H9 (cell line): ENCODE results near the gene PLXNA2. TPM values are rescaled to one million over a fixed set of nuclear protein-coding genes. Genes with fewer than 3 reads are reported as not detected.

Source experiments
- DNase-seq: peaks from one replicate; pipeline ENCODE4 v3.0.0-alpha.2; 2017
- H2AFZ ChIP-seq: one replicate; pipeline ENCODE4 v1.6.1; 2013; ENCODE audit warnings: mild to moderate bottlenecking, low read length, control low read depth, moderate library complexity
- H2AK5ac ChIP-seq: 2 replicates; pipeline ENCODE4 v1.6.1; 2013; ENCODE audit warnings: low read length, control low read depth, mixed read lengths; ENCODE audit not compliant: insufficient read length
- H2BK120ac ChIP-seq: one replicate; pipeline ENCODE4 v1.6.1; 2013; ENCODE audit warnings: low read depth, mild to moderate bottlenecking, low read length, control low read depth, inconsistent platforms; ENCODE audit not compliant: poor library complexity, severe bottlenecking
- H2BK12ac ChIP-seq: 2 replicates; pipeline ENCODE4 v1.6.1; 2013; ENCODE audit warnings: low read length, control low read depth, mixed read lengths, low read depth; ENCODE audit not compliant: insufficient read length
- H2BK15ac ChIP-seq: 2 replicates; pipeline ENCODE4 v1.6.1; 2013; ENCODE audit warnings: low read depth, low read length, control low read depth
- H2BK20ac ChIP-seq: one replicate; pipeline ENCODE4 v1.6.1; 2013; ENCODE audit warnings: low read depth, mild to moderate bottlenecking, low read length, control low read depth, inconsistent platforms; ENCODE audit not compliant: poor library complexity, severe bottlenecking
- H2BK5ac ChIP-seq: 2 replicates; pipeline ENCODE4 v1.6.1; 2013; ENCODE audit warnings: low read length, control low read depth, mixed read lengths; ENCODE audit not compliant: insufficient read length
- H3K14ac ChIP-seq: 2 replicates; pipeline ENCODE4 v1.6.1; 2013; ENCODE audit warnings: low read length, control low read depth; ENCODE audit not compliant: insufficient read depth
- H3K18ac ChIP-seq: 2 replicates; pipeline ENCODE4 v1.6.1; 2013; ENCODE audit warnings: low read depth, mild to moderate bottlenecking, mixed read lengths, low read length, control low read depth; ENCODE audit not compliant: insufficient read length
- H3K23ac ChIP-seq: 2 replicates; pipeline ENCODE4 v1.6.1; 2013; ENCODE audit warnings: low read length, control low read depth, mixed read lengths, low read depth; ENCODE audit not compliant: insufficient read length
- H3K23me2 ChIP-seq: 2 replicates; pipeline ENCODE4 v1.6.1; 2013; ENCODE audit warnings: low read depth, mild to moderate bottlenecking, mixed read lengths, low read length, control low read depth; ENCODE audit not compliant: insufficient read length, poor library complexity, severe bottlenecking
- H3K27ac ChIP-seq: 2 replicates; pipeline ENCODE4 v1.5.1; 2013; ENCODE audit warnings: low read length, control low read depth, mixed read lengths, low read depth; ENCODE audit not compliant: insufficient read length
- H3K27me3 ChIP-seq: 2 replicates; pipeline ENCODE4 v1.6.1; 2013; ENCODE audit warnings: low read length, control low read depth, inconsistent platforms; ENCODE audit not compliant: insufficient read depth
- H3K4ac ChIP-seq: 2 replicates; pipeline ENCODE4 v1.6.1; 2013; ENCODE audit warnings: low read depth, mild to moderate bottlenecking, control low read depth, inconsistent platforms, low read length, moderate library complexity
- H3K4me1 ChIP-seq: 2 replicates; pipeline ENCODE4 v1.6.1; 2013; ENCODE audit warnings: low read length, control low read depth, inconsistent platforms; ENCODE audit not compliant: insufficient read depth
- H3K4me2 ChIP-seq: 2 replicates; pipeline ENCODE4 v1.6.1; 2013; ENCODE audit warnings: low read length, control low read depth, mixed read lengths; ENCODE audit not compliant: insufficient read length, insufficient read depth
- H3K56ac ChIP-seq: 2 replicates; pipeline ENCODE4 v1.6.1; 2013; ENCODE audit warnings: low read depth, mild to moderate bottlenecking, mixed read lengths, low read length, control low read depth; ENCODE audit not compliant: insufficient read length
- H3K79me1 ChIP-seq: 2 replicates; pipeline ENCODE4 v1.6.1; 2013; ENCODE audit warnings: low read depth, mild to moderate bottlenecking, moderate library complexity, low read length, control low read depth, inconsistent platforms; ENCODE audit not compliant: insufficient read depth, poor library complexity, severe bottlenecking
- H3K79me2 ChIP-seq: 2 replicates; pipeline ENCODE4 v1.6.1; 2013; ENCODE audit warnings: low read length, control low read depth, inconsistent platforms; ENCODE audit not compliant: insufficient read depth
- H3K9ac ChIP-seq: 2 replicates; pipeline ENCODE4 v1.6.1; 2013; ENCODE audit warnings: low read length, control low read depth, mixed read lengths; ENCODE audit not compliant: insufficient read length; ENCODE audit errors: extremely low read depth
- H3K9me3 ChIP-seq: one replicate; pipeline ENCODE4 v1.6.1; 2013; ENCODE audit warnings: low read depth, low read length, inconsistent platforms; ENCODE audit not compliant: control insufficient read depth
- H3T11ph ChIP-seq: one replicate; pipeline ENCODE4 v1.6.1; 2013; ENCODE audit warnings: mild to moderate bottlenecking, low read length, control low read depth, inconsistent platforms
- H4K20me1 ChIP-seq: one replicate; pipeline ENCODE4 v1.6.1; 2013; ENCODE audit not compliant: control insufficient read depth, insufficient read length, insufficient read depth
- H4K5ac ChIP-seq: 2 replicates; pipeline ENCODE4 v1.6.1; 2013; ENCODE audit warnings: low read depth, mild to moderate bottlenecking, mixed read lengths, low read length, control low read depth; ENCODE audit not compliant: insufficient read length
- H4K8ac ChIP-seq: replicated peaks from 2 replicates; pipeline ENCODE4 v1.6.1; 2013; ENCODE audit warnings: low read length, control low read depth, mixed read lengths, low read depth; ENCODE audit not compliant: insufficient read length
- H4K91ac ChIP-seq: 2 replicates; pipeline ENCODE4 v1.6.1; 2013; ENCODE audit warnings: low read depth, mild to moderate bottlenecking, moderate library complexity, mixed read lengths, low read length, control low read depth; ENCODE audit not compliant: insufficient read length
- H3K27ac Mint-ChIP-seq, 3 experiments: 2 replicates in 2 of 3; 3 replicates in 1 of 3; pipeline ENCODE4 v1.8.0; 2020 to 2021; ENCODE audit warnings: mixed read lengths in 3 of 3, mild to moderate bottlenecking in 1 of 3, moderate library complexity in 1 of 3
- H3K27me3 Mint-ChIP-seq: 2 replicates; pipeline ENCODE4 v1.8.0; 2021; ENCODE audit warnings: low read depth, mild to moderate bottlenecking, moderate library complexity, mixed read lengths
- H3K36me3 Mint-ChIP-seq, 3 experiments: 2 replicates in 2 of 3; 3 replicates in 1 of 3; pipeline ENCODE4 v1.8.0; 2020 to 2021; ENCODE audit warnings: low read depth in 3 of 3, mixed read lengths in 3 of 3; ENCODE audit not compliant: insufficient read depth in 1 of 3
- H3K4me1 Mint-ChIP-seq, 2 experiments: 2 replicates each; pipeline ENCODE4 v1.8.0; 2020; ENCODE audit warnings: mixed read lengths in 2 of 2
- H3K4me3 Mint-ChIP-seq, 2 experiments: 2 replicates in 1 of 2; 3 replicates in 1 of 2; pipeline ENCODE4 v1.8.0; 2020 to 2021; ENCODE audit warnings: mild to moderate bottlenecking in 2 of 2, mixed read lengths in 2 of 2, moderate library complexity in 1 of 2
- H3K9me3 Mint-ChIP-seq, 2 experiments: 2 replicates in 1 of 2; 3 replicates in 1 of 2; pipeline ENCODE4 v1.8.0; 2020; ENCODE audit warnings: mild to moderate bottlenecking in 2 of 2, mixed read lengths in 2 of 2, moderate library complexity in 1 of 2
- CTCF ChIP-seq: fragments of 200-600 bp; sonication (generic); conservative IDR thresholded peaks from 3 replicates; pipeline ENCODE4 v1.8.0; 2021; ENCODE audit warnings: antibody characterized with exemption, mild to moderate bottlenecking
- total RNA-seq: library from RNA; stranded (reverse); gene quantifications from 2 replicates; pipeline ENCODE4 v1.2.1, GENCODE V29; 2021

PLXNA2 gene
- total RNA-seq, 1 experiment from 2014 or later: 0.57 TPM

GRCh38 chr1:208065862-208066261 is 178.3 kb downstream of the PLXNA2 start:
- H3K4ac ChIP-seq: no peak overlapping the region
- TF ChIP-seq CTCF: no peak
- no peak overlapping the region for H2BK20ac ChIP-seq
- H2BK12ac ChIP-seq: no peak overlapping the region
- Mint-ChIP-seq H3K36me3 (no peaks in the 10 kb centered on the region), H3K27me3 (peaks cover 9% of the 10 kb centered on the region), H3K9me3 (no peaks in the 10 kb centered on the region), H3K4me1 (peaks cover 2 to 4% of the 10 kb centered on the region in 2 experiments; a peak in 2 of 4 replicates), H3K4me3 (no peak overlapping the region), H3K27ac (no peak overlapping the region)
- no peak overlapping the region for H2AFZ ChIP-seq
- H3T11ph ChIP-seq: no peak overlapping the region
- H3K23ac ChIP-seq: no peak overlapping the region
- no peak overlapping the region for H2BK5ac ChIP-seq
- no peaks in the 10 kb centered on the region for H3K9me3 ChIP-seq
- no peak overlapping the region for H4K5ac ChIP-seq
- no peak overlapping the region for H4K8ac ChIP-seq
- no peak overlapping the region for H3K14ac ChIP-seq
- H3K79me1 ChIP-seq: no peaks in the 10 kb centered on the region
- no peak overlapping the region for H2BK120ac ChIP-seq
- no peaks in the 10 kb centered on the region for H3K23me2 ChIP-seq
- no peak overlapping the region for H2AK5ac ChIP-seq
- H2BK15ac ChIP-seq: no peak overlapping the region
- H3K4me2 ChIP-seq: no peak overlapping the region
- H4K20me1 ChIP-seq: no peaks in the 10 kb centered on the region
- DNase-seq: no peak
- no peaks in the 10 kb centered on the region for H3K4me1 ChIP-seq
- no peak overlapping the region for H3K27ac ChIP-seq
- no peak overlapping the region for H4K91ac ChIP-seq
- H3K9ac ChIP-seq: no peak overlapping the region
- no peaks in the 10 kb centered on the region for H3K27me3 ChIP-seq
- no peak overlapping the region for H3K56ac ChIP-seq
- no peaks in the 10 kb centered on the region for H3K79me2 ChIP-seq
- no peak overlapping the region for H3K18ac ChIP-seq
